HG03575 (cell line): ENCODE data around the gene PGA5.
"Not testable (repeated sequence)": the region's sequence is repeated elsewhere in the genome, so short reads cannot be mapped to it uniquely, and the experiment has no call there.

Experiments used
- ATAC-seq: cut with Tn5 transposase; IDR thresholded peaks from one replicate; pipeline ENCODE4 v1.9.1; 2021; ENCODE audit not compliant: unreplicated experiment, insufficient number of reproducible peaks, low FRiP score; ENCODE audit errors: extremely low read depth

PGA5 gene

GRCh38 chr11:61240875-61241274 lies at the start of gene PGA5:
Gene PGA5 (plus strand): TSS chr11:61241175. CDS start chr11:61241227, 52 bp downstream.
- ATAC-seq, result not testable (repeated sequence)

GRCh38 chr11:61193596-61193995 lies 47.4 kb upstream of the PGA5 start:
- no peak for ATAC-seq

GRCh38 chr11:61194169-61194671 lies 46.8 kb upstream of the PGA5 start:
- ATAC-seq, result no peak

GRCh38 chr11:61194981-61195695 lies 45.8 kb upstream of the PGA5 start:
- ATAC-seq, result no peak

GRCh38 chr11:61195719-61196118 lies 45.3 kb upstream of the PGA5 start:
- ATAC-seq, result no peak

GRCh38 chr11:61198361-61198760 lies 42.6 kb upstream of the PGA5 start:
- no peak for ATAC-seq

GRCh38 chr11:61198948-61199523 lies 41.9 kb upstream of the PGA5 start:
- no peak for ATAC-seq

GRCh38 chr11:61201476-61201875 lies 39.5 kb upstream of the PGA5 start:
- ATAC-seq, result no peak

GRCh38 chr11:61202950-61203746 lies 37.8 kb upstream of the PGA5 start, which contains the start of gene PGA3:
Gene PGA3 (plus strand): TSS chr11:61203515. CDS start chr11:61203565, 50 bp downstream.
- not testable (repeated sequence) for ATAC-seq

- not testable (repeated sequence) for ATAC-seq
Measured at GRCh38 chr11:61203873-61204272, 37.1 kb upstream of the PGA5 start.

GRCh38 chr11:61204502-61205059 lies 36.4 kb upstream of the PGA5 start:
- ATAC-seq, result not testable (repeated sequence)

GRCh38 chr11:61207636-61208310 lies 33.2 kb upstream of the PGA5 start:
- ATAC-seq, result not testable (repeated sequence)

GRCh38 chr11:61210629-61211028 lies 30.3 kb upstream of the PGA5 start:
- not testable (repeated sequence) for ATAC-seq

GRCh38 chr11:61211327-61211952 lies 29.5 kb upstream of the PGA5 start:
- ATAC-seq, result not testable (repeated sequence)

- not testable (repeated sequence) for ATAC-seq
Measured at GRCh38 chr11:61212202-61212601, 28.8 kb upstream of the PGA5 start.

- ATAC-seq, result not testable (repeated sequence)
Measured at GRCh38 chr11:61213711-61214324, 27.2 kb upstream of the PGA5 start.

- ATAC-seq, result not testable (repeated sequence)
Measured at GRCh38 chr11:61218306-61218705, 22.7 kb upstream of the PGA5 start.

- ATAC-seq, result not testable (repeated sequence)
Measured at GRCh38 chr11:61219016-61219415, 22.0 kb upstream of the PGA5 start.
